Lower lobe of right lung (tissue), 2 donors: ENCODE data around the gene RACK1. TPM values are rescaled to one million over a fixed set of nuclear protein-coding genes. Genes with fewer than 3 reads are reported as not detected.

Experiments
- ATAC-seq, 2 donors: fragments of 200-7000 bp; cut with Tn5 transposase; one replicate each; pipeline ENCODE4 v1.9.1; 2020 to 2022; ENCODE audit warnings: mild to moderate bottlenecking in 2 of 2, moderate library complexity in 2 of 2
- DNase-seq: peaks from one replicate; pipeline ENCODE4 v3.0.0-alpha.2; 2020
- H3K27ac ChIP-seq: fragments of 200-600 bp; one replicate; pipeline ENCODE4 v1.8.0; 2022
- H3K27me3 ChIP-seq: fragments of 200-600 bp; one replicate; pipeline ENCODE4 v1.8.0; 2022; ENCODE audit warnings: low read depth
- H3K36me3 ChIP-seq: fragments of 200-600 bp; one replicate; pipeline ENCODE4 v1.8.0; 2022; ENCODE audit warnings: mild to moderate bottlenecking
- H3K4me1 ChIP-seq: fragments of 200-600 bp; one replicate; pipeline ENCODE4 v1.8.0; 2022
- H3K4me3 ChIP-seq: fragments of 200-600 bp; one replicate; pipeline ENCODE4 v1.8.0; 2022; ENCODE audit warnings: mild to moderate bottlenecking
- H3K9me3 ChIP-seq: fragments of 200-600 bp; one replicate; pipeline ENCODE4 v1.8.0; 2022
- CTCF ChIP-seq: fragments of 200-600 bp; IDR thresholded peaks from one replicate; pipeline ENCODE4 v1.8.0; 2022; ENCODE audit warnings: antibody characterized with exemption, mild to moderate bottlenecking
- intact Hi-C: fragments of 100-400 bp; cut with DNase I; formaldehyde crosslinking; loops from one replicate; pipeline ENCODE4 v1.11.0; 2022
- total RNA-seq: library from RNA; stranded (reverse); fragmentation: NEBNext Ultra II Directional; extraction: Animal tissue kit (Norgen Biotek cat#: 25700); gene quantifications from one replicate; pipeline ENCODE4 v1.2.1, GENCODE V29; 2021
- donor health status: DM: no; HTN: yes; CAD: no; lungs with severe emphysema.

Gene RACK1
- total RNA-seq, 1 donor from 2014 or later: 1,202 TPM

GRCh38 chr5:181220178-181220515 is 23.6 kb downstream of the RACK1 start:
- no peaks in the 10 kb centered on the region for H3K9me3 ChIP-seq
- no peaks in the 10 kb centered on the region for H3K27me3 ChIP-seq
- no peak for DNase-seq
- ATAC-seq: no peak
- TF ChIP-seq CTCF: no peak
- no peak overlapping the region for H3K4me3 ChIP-seq
- H3K27ac ChIP-seq: no peak overlapping the region
- intact Hi-C loops: no loop called here
- no peaks in the 10 kb centered on the region for H3K36me3 ChIP-seq
- H3K4me1 ChIP-seq: peaks cover 54% of the 10 kb centered on the region

DNA sequence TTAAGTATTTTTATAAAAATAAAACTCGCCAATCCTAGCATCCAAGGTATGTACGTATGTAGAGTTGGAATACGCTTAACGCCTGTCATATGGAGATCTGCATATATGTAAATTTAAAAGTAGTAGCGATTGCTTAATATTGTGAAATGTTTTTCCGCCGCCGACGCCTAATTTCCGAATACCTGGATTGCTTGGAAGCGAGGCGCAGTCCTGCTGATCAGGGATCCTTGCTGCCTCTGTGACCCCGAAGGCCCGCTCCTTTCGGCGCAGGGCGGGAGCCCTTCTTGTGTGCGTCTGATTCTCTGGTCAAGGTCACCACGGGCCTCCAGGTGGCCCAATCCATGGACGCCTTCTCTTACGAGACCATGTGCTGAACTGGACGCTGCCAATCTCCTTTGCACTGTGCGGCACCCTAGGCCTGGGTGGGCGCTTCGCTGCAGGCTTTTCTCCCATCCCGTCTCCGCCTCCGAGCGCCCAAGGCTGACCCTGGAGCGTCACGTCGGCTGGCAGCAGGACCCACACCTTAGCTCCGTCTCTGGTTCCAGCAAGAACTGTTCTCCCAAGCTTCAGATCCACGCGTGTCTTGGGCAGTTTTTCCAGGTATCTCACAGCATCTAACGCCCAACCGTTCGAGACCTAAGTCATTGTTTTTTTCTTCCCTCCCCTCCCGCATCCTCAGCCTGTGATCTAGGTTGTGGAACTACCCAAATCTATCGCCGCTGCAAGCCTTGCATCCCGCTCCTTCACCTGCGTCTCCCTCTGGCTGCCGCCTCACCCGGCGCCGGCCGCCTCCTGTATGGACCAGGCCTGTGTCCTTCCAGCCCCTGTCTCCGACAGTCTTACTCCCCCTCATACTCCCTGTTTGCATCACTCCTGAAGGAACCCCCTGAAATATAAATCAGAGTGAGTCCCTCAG is 24.2 kb downstream of the RACK1 start:
- Histone ChIP-seq H3K4me1 (peaks cover 50% of the 10 kb centered on the region), H3K27me3 (no peaks in the 10 kb centered on the region), H3K36me3 (no peaks in the 10 kb centered on the region), H3K4me3 (no peak overlapping the region), H3K9me3 (no peaks in the 10 kb centered on the region), H3K27ac (no peak overlapping the region)
- intact Hi-C loops: no loop called here
- no peak for DNase-seq
- no peak for ATAC-seq
- no peak for TF ChIP-seq CTCF

GRCh38 chr5:181218795-181219124 is 24.9 kb downstream of the RACK1 start:
- intact Hi-C loops: no loop called here
- DNase-seq: no peak
- no peak for ATAC-seq
- peak overlapping the region; percentile 54 for H3K27ac ChIP-seq
- H3K4me1 ChIP-seq: peaks cover 44% of the 10 kb centered on the region
- no peaks in the 10 kb centered on the region for H3K27me3 ChIP-seq
- no peak for TF ChIP-seq CTCF
- peak overlapping the region; percentile 55 for H3K4me3 ChIP-seq
- H3K36me3 ChIP-seq: no peaks in the 10 kb centered on the region
- H3K9me3 ChIP-seq: no peaks in the 10 kb centered on the region

GRCh38 chr5:181217803-181218062 is 26.0 kb downstream of the RACK1 start:
- no peaks in the 10 kb centered on the region for H3K9me3 ChIP-seq
- no peaks in the 10 kb centered on the region for H3K27me3 ChIP-seq
- ATAC-seq (peak; percentile 1 to 3), DNase-seq (no peak)
- no peaks in the 10 kb centered on the region for H3K36me3 ChIP-seq
- no peak for TF ChIP-seq CTCF
- peak overlapping the region; percentile 54 for H3K27ac ChIP-seq
- peak overlapping the region; percentile 55 for H3K4me3 ChIP-seq
- intact Hi-C loops: no loop called here
- peaks cover 43% of the 10 kb centered on the region for H3K4me1 ChIP-seq

- intact Hi-C loops: no loop called here
- no peaks in the 10 kb centered on the region for H3K36me3 ChIP-seq
- ATAC-seq (peak; percentile 40 to 44), DNase-seq (peak; percentile 61)
- H3K27ac ChIP-seq: peak overlapping the region; percentile 54
- no peaks in the 10 kb centered on the region for H3K9me3 ChIP-seq
- peak overlapping the region; percentile 55 for H3K4me3 ChIP-seq
- H3K27me3 ChIP-seq: no peaks in the 10 kb centered on the region
- H3K4me1 ChIP-seq: peaks cover 40% of the 10 kb centered on the region
- no peak for TF ChIP-seq CTCF
Observed at GRCh38 chr5:181217111-181217802, 26.4 kb downstream of the RACK1 start.
